MM.1S (cell line): ENCODE results near the gene CTNS.

Experiments used
- DNase-seq: peaks from one replicate; pipeline ENCODE4 v3.0.0-alpha.2; 2015
- H2AFZ ChIP-seq: fragments of 300-600 bp; sonication (generic); 2 replicates; pipeline ENCODE4 v1.6.0; 2016; ENCODE audit warnings: antibody characterized with exemption, low read length
- H3F3A ChIP-seq: fragments of 300-600 bp; sonication (generic); 2 replicates; pipeline ENCODE4 v1.6.1; 2016; ENCODE audit warnings: mild to moderate bottlenecking, antibody characterized with exemption, low read length, moderate library complexity, mixed read lengths; ENCODE audit not compliant: insufficient read depth
- H3K27ac ChIP-seq: fragments of 300-600 bp; sonication (generic); 2 replicates; pipeline ENCODE4 v1.5.1; 2016; ENCODE audit warnings: mild to moderate bottlenecking, low read length
- H3K27me3 ChIP-seq: fragments of 300-600 bp; sonication (generic); replicated peaks from 2 replicates; pipeline ENCODE4 v1.6.0; 2016; ENCODE audit warnings: low read length; ENCODE audit not compliant: insufficient read depth
- H3K36me3 ChIP-seq: fragments of 300-600 bp; sonication (generic); replicated peaks from 2 replicates; pipeline ENCODE4 v1.6.1; 2016; ENCODE audit warnings: mild to moderate bottlenecking, low read length, mixed read lengths; ENCODE audit not compliant: insufficient read depth
- H3K4me1 ChIP-seq: fragments of 300-600 bp; sonication (generic); 2 replicates; pipeline ENCODE4 v1.6.1; 2016; ENCODE audit warnings: low read length, mixed read lengths
- H3K4me2 ChIP-seq: fragments of 300-600 bp; sonication (generic); 2 replicates; pipeline ENCODE4 v1.6.0; 2016; ENCODE audit warnings: low read depth, low read length
- H3K4me3 ChIP-seq: fragments of 300-600 bp; sonication (generic); 2 replicates; pipeline ENCODE4 v1.5.1; 2016; ENCODE audit warnings: low read length, mixed read lengths
- H3K79me2 ChIP-seq: fragments of 300-600 bp; sonication (generic); 2 replicates; pipeline ENCODE4 v1.6.1; 2016; ENCODE audit warnings: mixed run types, low read length, mixed read lengths
- H3K9ac ChIP-seq: fragments of 300-600 bp; sonication (generic); 2 replicates; pipeline ENCODE4 v1.6.1; 2016; ENCODE audit warnings: low read length, mixed read lengths
- H3K9me2 ChIP-seq: fragments of 300-600 bp; sonication (generic); replicated peaks from 2 replicates; pipeline ENCODE4 v1.6.1; 2016; ENCODE audit warnings: mild to moderate bottlenecking, low read length, mixed read lengths; ENCODE audit not compliant: insufficient read depth
- H3K9me3 ChIP-seq: fragments of 300-600 bp; sonication (generic); replicated peaks from 2 replicates; pipeline ENCODE4 v1.6.1; 2016; ENCODE audit warnings: mild to moderate bottlenecking, low read length, mixed read lengths; ENCODE audit not compliant: insufficient read depth
- H4K20me1 ChIP-seq: fragments of 300-600 bp; sonication (generic); 2 replicates; pipeline ENCODE4 v1.6.1; 2016; ENCODE audit warnings: mild to moderate bottlenecking, low read length, moderate library complexity, mixed read lengths; ENCODE audit not compliant: insufficient read depth
- CTCF ChIP-seq: fragments of 300-600 bp; sonication (generic); IDR thresholded peaks from 2 replicates; pipeline ENCODE4 v1.5.1; 2016; ENCODE audit warnings: antibody characterized with exemption, low read length, mixed read lengths
- EZH2 ChIP-seq: fragments of 300-600 bp; sonication (generic); optimal IDR thresholded peaks from 2 replicates; pipeline ENCODE3; 2017; ENCODE audit warnings: low read depth, mild to moderate bottlenecking, antibody characterized with exemption, low read length, mixed read lengths
- EZH2phosphoT487 ChIP-seq: fragments of 300-600 bp; sonication (generic); IDR thresholded peaks from 2 replicates; pipeline ENCODE4 v1.6.1; 2018; ENCODE audit warnings: antibody characterized with exemption, low read length

CTNS gene

GRCh38 chr17:3630781-3631180, 5.8 kb upstream of the CTNS start:
- no peak for DNase-seq
- TF ChIP-seq EZH2 (no peak), CTCF (no peak), EZH2phosphoT487 (no peak)
- Histone ChIP-seq H3K36me3 (peaks cover 4% of the 10 kb centered on the region; the same call in 1 of the 2 replicates), H3K4me2 (no peak overlapping the region), H3K4me1 (no peaks in the 10 kb centered on the region), H3K27me3 (no peaks in the 10 kb centered on the region), H3K4me3 (no peak overlapping the region), H3K9me2 (no peaks in the 10 kb centered on the region), H4K20me1 (no peaks in the 10 kb centered on the region), H3K79me2 (peaks cover 43% of the 10 kb centered on the region), H3F3A (no peaks in the 10 kb centered on the region), H3K9ac (no peak overlapping the region), H3K9me3 (no peaks in the 10 kb centered on the region), H2AFZ (no peak overlapping the region), H3K27ac (no peak overlapping the region)

DNA sequence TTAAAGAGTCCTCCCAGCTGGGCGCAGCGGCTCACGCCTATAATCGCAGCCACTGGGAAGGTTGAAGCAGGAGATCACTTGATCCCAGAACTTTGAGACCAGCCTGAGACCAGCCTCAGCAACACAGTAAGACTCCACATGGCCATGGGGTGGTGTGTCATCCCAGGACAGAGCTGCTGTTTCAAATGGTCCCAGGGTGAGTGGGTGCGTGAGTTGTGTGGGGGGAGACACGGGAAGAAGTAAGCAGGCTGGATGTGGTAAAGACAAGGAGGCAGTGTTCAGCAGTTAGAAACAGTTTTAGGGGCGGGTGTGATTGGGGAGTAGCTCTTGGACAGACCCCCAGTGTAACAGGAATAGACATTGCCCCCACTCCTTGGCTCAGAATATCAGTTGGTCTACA, 4.3 kb upstream of the CTNS start:
- Histone ChIP-seq H3K79me2 (peaks cover 50% of the 10 kb centered on the region), H3K4me3 (no peak overlapping the region), H3K9me3 (no peaks in the 10 kb centered on the region), H2AFZ (no peak overlapping the region), H3K4me1 (no peaks in the 10 kb centered on the region), H3K9me2 (no peaks in the 10 kb centered on the region), H3K4me2 (no peak overlapping the region), H3K27ac (no peak overlapping the region), H4K20me1 (no peaks in the 10 kb centered on the region), H3K27me3 (no peaks in the 10 kb centered on the region), H3K36me3 (no peaks in the 10 kb centered on the region), H3F3A (no peaks in the 10 kb centered on the region), H3K9ac (no peak overlapping the region)
- TF ChIP-seq EZH2phosphoT487 (no peak), EZH2 (no peak), CTCF (no peak)
- DNase-seq, result no peak

- DNase-seq, result peak; percentile 30
- Histone ChIP-seq H3K79me2 (peaks cover 42% of the 10 kb centered on the region), H3K9ac (peak overlapping the region; percentile 90), H3K36me3 (no peaks in the 10 kb centered on the region), H3F3A (peaks cover 6% of the 10 kb centered on the region), H2AFZ (peak overlapping the region; percentile 83), H3K27ac (peak overlapping the region; percentile 27; the same call in 1 of the 2 replicates), H4K20me1 (no peaks in the 10 kb centered on the region), H3K4me2 (peak overlapping the region; percentile 71), H3K27me3 (no peaks in the 10 kb centered on the region), H3K9me2 (no peaks in the 10 kb centered on the region), H3K4me3 (peak overlapping the region; percentile 95), H3K9me3 (no peaks in the 10 kb centered on the region), H3K4me1 (peaks cover 4% of the 10 kb centered on the region; the same call in 1 of the 2 replicates)
- no peak for TF ChIP-seq EZH2phosphoT487
- no peak for TF ChIP-seq CTCF
- TF ChIP-seq EZH2, result no peak
Observed at GRCh38 chr17:3635474-3636153, 946 bp upstream of the CTNS start.
